C4-2B (cell line): ENCODE results near the gene SMC6.

ENCODE experiments used
- H3K27ac ChIP-seq: fragments of 450-650 bp; 2 replicates; pipeline ENCODE4 v1.5.1; 2017
- ZFX ChIP-seq: fragments of 450-650 bp; IDR thresholded peaks from 2 replicates; pipeline ENCODE4 v1.6.1; 2017
- TF ChIP-seq, protein P1 (sequence below): fragments of 450-650 bp; conservative IDR thresholded peaks from 2 replicates; pipeline ENCODE4 v1.5.1; 2017; ENCODE audit warnings: mild to moderate bottlenecking

Gene SMC6

DNA sequence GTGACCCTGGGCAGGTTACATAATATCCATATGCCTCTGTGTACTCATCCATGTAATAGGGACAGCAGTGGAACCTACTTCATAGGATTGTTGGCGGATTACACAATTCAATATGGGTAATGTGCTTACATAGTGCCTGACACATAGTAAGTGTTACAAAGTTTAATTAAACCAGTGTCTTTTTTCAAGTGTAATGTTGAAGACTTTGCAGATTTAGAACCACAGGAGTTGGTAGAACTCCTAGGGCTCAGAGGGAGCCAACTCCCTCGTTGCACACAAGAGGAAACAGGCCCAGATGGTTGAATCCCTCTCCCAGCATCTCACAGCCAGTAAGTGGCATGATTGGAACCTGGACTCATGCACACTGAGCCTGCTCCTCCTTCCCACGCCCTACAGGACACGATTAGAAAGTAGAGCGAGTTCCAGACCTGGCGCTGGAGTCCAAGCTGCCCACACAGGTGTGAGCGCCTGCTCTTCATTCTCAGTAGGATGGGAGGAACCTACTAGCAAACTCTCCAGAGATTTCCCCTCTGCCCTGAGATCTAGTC, 115.3 kb downstream of the SMC6 start:
- TF ChIP-seq, protein P1, sequence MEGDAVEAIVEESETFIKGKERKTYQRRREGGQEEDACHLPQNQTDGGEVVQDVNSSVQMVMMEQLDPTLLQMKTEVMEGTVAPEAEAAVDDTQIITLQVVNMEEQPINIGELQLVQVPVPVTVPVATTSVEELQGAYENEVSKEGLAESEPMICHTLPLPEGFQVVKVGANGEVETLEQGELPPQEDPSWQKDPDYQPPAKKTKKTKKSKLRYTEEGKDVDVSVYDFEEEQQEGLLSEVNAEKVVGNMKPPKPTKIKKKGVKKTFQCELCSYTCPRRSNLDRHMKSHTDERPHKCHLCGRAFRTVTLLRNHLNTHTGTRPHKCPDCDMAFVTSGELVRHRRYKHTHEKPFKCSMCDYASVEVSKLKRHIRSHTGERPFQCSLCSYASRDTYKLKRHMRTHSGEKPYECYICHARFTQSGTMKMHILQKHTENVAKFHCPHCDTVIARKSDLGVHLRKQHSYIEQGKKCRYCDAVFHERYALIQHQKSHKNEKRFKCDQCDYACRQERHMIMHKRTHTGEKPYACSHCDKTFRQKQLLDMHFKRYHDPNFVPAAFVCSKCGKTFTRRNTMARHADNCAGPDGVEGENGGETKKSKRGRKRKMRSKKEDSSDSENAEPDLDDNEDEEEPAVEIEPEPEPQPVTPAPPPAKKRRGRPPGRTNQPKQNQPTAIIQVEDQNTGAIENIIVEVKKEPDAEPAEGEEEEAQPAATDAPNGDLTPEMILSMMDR, result no peak
- TF ChIP-seq ZFX, result no peak
- H3K27ac ChIP-seq, result no peak overlapping the region

- TF ChIP-seq ZFX, result no peak
- TF ChIP-seq, protein P1, result no peak
- H3K27ac ChIP-seq, result no peak overlapping the region
These were observed 116.3 kb downstream of the SMC6 start for GRCh38 chr2:17637131-17637906.

DNA sequence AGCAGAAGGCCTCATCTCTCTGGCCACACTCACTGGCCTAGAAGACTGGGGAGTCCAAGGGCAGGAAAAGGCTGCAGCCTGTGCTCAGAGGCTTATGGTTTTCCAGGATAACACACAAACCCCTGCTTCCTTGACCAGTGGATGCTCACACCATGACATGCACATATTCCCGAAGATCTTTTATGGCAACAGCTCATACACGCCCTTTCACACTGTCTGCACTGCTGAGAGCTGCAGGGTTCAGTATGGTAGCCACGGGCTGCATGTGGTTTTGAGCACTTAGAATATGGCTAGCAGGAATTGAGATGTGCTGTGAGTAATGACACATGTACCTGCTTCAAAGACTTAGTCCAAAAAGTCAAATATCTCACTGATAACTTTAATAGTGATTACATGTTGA, 117.4 kb downstream of the SMC6 start:
- H3K27ac ChIP-seq, result no peak overlapping the region
- no peak for TF ChIP-seq ZFX
- TF ChIP-seq, protein P1, result no peak

DNA sequence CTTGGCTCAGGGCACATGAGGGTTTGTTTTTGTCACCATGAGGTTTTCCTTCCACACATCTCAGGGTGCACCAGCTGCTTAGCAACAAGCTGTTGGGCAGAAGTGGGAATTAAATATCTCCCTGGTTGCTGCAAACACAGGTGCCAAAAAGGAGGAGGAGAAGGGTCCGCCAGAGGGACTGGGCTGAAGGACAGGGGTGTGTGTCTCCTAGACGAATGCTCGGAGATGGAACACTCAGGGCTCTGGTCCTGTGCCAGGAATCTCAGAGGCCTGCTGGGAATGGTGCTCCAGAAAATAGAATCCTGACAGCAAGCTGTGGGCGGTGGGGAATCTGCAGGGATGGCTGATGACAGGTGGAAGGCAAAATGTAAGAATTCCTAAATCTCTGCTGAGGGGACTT, 118.6 kb downstream of the SMC6 start:
- TF ChIP-seq ZFX, result no peak
- TF ChIP-seq, protein P1, result no peak
- H3K27ac ChIP-seq, result no peak overlapping the region

- no peak overlapping the region for H3K27ac ChIP-seq
- no peak for TF ChIP-seq ZFX
- TF ChIP-seq, protein P1, result no peak
These were observed 123.5 kb downstream of the SMC6 start for GRCh38 chr2:17630089-17630488.

DNA sequence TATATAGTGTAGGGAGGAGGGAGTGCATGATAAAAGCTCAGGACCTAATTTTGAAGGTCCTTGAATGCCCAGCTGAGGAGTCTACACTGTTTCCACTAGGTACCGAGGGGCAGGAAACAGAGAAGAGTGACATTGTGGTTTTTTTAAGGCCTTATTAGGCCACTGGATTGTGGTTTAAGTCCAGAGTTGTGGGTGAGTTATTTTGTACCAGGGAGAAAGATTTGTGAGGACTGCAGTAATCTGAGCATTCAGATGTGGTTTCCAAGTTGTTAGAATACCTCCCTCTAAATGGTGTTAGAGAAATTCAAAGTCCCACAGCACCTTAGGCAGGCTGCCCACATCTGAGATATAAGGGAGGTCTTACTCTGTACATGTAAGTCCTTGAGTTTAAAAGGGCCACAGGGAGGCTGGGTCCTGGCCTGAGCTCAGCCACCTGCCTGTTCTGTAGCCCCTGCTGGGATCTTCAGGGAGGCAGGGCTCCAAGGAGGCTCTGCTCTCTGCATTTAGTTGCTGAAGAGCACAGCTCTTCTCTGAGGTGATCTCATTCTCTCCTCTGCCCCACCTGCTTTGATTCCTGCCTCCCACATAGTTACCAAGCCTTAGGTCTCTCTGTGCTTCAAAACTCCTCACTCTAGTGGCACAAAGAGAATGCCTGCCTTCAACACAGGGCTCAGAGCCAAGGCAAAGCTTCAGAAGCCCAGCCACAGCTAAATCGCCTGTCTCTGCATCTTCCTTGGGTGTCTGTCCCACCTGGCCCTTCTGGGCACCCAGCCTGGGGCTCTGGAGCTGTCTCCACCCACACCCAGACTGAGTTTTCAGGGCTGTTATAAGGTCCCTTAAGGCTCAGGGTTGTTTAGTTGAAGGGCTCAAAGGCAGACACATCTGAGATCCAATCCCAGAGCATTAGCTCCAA, 125.0 kb downstream of the SMC6 start:
- no peak overlapping the region for H3K27ac ChIP-seq
- TF ChIP-seq, protein P1, result no peak
- no peak for TF ChIP-seq ZFX

GRCh38 chr2:17627434-17627833, 126.2 kb downstream of the SMC6 start:
- H3K27ac ChIP-seq, result no peak overlapping the region
- TF ChIP-seq, protein P1, result no peak
- TF ChIP-seq ZFX, result no peak
